ENCODE measurements around the gene ZSCAN16.

- no peak for TF ChIP-seq EZH2 (optimal IDR thresholded peaks at IDR 0.05; ENCODE audit: low read depth, low read length)
- TF ChIP-seq, protein P1, sequence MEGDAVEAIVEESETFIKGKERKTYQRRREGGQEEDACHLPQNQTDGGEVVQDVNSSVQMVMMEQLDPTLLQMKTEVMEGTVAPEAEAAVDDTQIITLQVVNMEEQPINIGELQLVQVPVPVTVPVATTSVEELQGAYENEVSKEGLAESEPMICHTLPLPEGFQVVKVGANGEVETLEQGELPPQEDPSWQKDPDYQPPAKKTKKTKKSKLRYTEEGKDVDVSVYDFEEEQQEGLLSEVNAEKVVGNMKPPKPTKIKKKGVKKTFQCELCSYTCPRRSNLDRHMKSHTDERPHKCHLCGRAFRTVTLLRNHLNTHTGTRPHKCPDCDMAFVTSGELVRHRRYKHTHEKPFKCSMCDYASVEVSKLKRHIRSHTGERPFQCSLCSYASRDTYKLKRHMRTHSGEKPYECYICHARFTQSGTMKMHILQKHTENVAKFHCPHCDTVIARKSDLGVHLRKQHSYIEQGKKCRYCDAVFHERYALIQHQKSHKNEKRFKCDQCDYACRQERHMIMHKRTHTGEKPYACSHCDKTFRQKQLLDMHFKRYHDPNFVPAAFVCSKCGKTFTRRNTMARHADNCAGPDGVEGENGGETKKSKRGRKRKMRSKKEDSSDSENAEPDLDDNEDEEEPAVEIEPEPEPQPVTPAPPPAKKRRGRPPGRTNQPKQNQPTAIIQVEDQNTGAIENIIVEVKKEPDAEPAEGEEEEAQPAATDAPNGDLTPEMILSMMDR (IDR thresholded peaks at IDR 0.05; ENCODE audit: low read length) = no peak
These were observed 43.6 kb upstream of the ZSCAN16 start for GRCh38 chr6:28080631-28081485.
